BJ (cell line): Measurements from ENCODE around the gene FANCL. TPM values are rescaled to one million over a fixed set of nuclear protein-coding genes. Genes with fewer than 3 reads are reported as not detected.

Experiments used
- CTCF ChIA-PET: fragments of 350-600 bp; formaldehyde crosslinking; extraction: SDS; loops from one replicate; lab custom pipeline; 2021; ENCODE audit warnings: antibody characterized with exemption, inconsistent platforms; lab: Yijun Ruan, JAX
- POLR2A ChIA-PET: fragments of 300-600 bp; sonication (Branson Sonifier 250); formaldehyde crosslinking; extraction: SDS; loops from one replicate; lab custom pipeline; 2021; ENCODE audit warnings: antibody characterized with exemption; lab: Charles Lee
- DNase-seq: peaks from one replicate; pipeline ENCODE4 v3.0.0-alpha.2; 2011; ENCODE audit warnings: low read depth
- H3K27me3 ChIP-seq: 2 replicates; pipeline ENCODE4 v1.6.0; 2011; ENCODE audit warnings: low read length; ENCODE audit not compliant: control insufficient read depth, insufficient read depth
- H3K36me3 ChIP-seq: 2 replicates; pipeline ENCODE4 v1.5.1; 2011; ENCODE audit warnings: low read length; ENCODE audit not compliant: control insufficient read depth, insufficient read depth
- H3K4me3 ChIP-seq: 2 replicates; pipeline ENCODE4 v1.5.1; 2011; ENCODE audit warnings: low read depth, mild to moderate bottlenecking, control low read depth, low read length
- polyA plus RNA-seq: library from polyadenylated mRNA; depleted of rRNA; stranded (reverse); fragments of >200 nt; gene quantifications from 2 replicates; pipeline ENCODE4 v1.2.3, GENCODE V29; 2011
- TF ChIP-seq, protein P1 (sequence below): IDR thresholded peaks from 2 replicates; pipeline ENCODE4 v1.5.1; 2011; ENCODE audit warnings: low read depth, mild to moderate bottlenecking, control low read depth, inconsistent platforms, low read length, moderate library complexity; ENCODE audit not compliant: insufficient read depth

The FANCL gene
- polyA plus RNA-seq, 1 experiment = 6.4 TPM

DNA sequence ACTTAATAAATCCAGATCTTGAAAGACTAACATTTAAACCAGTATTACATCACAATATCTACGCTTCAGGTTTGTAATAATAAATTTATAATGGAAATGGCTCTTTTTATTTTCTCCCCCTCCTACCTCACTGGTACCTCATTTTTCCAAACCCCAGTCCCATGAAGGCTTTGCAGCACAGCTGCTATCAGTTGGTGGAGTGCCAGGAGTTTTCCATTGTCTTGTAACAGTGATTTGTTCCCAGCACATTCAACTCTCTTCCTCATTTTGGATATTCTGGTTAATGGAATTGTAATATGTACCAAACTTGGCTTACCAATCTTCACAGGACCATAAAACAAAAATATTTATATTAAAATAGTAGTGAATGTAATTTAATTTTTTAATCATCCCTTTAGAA is 103.3 kb downstream of the FANCL start:
- H3K4me3 ChIP-seq = no peak overlapping the region
- TF ChIP-seq, protein P1, sequence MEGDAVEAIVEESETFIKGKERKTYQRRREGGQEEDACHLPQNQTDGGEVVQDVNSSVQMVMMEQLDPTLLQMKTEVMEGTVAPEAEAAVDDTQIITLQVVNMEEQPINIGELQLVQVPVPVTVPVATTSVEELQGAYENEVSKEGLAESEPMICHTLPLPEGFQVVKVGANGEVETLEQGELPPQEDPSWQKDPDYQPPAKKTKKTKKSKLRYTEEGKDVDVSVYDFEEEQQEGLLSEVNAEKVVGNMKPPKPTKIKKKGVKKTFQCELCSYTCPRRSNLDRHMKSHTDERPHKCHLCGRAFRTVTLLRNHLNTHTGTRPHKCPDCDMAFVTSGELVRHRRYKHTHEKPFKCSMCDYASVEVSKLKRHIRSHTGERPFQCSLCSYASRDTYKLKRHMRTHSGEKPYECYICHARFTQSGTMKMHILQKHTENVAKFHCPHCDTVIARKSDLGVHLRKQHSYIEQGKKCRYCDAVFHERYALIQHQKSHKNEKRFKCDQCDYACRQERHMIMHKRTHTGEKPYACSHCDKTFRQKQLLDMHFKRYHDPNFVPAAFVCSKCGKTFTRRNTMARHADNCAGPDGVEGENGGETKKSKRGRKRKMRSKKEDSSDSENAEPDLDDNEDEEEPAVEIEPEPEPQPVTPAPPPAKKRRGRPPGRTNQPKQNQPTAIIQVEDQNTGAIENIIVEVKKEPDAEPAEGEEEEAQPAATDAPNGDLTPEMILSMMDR = no peak
- ChIA-PET CTCF (interaction anchor here (0.8 kb wide), 1 partner anchor 24 kb away, joined by 3 read pairs; no protein-coding TSS in a partner anchor), POLR2A (no interaction called here)
- no peaks in the 10 kb centered on the region for H3K27me3 ChIP-seq
- no peaks in the 10 kb centered on the region for H3K36me3 ChIP-seq
- DNase-seq = no peak

DNA sequence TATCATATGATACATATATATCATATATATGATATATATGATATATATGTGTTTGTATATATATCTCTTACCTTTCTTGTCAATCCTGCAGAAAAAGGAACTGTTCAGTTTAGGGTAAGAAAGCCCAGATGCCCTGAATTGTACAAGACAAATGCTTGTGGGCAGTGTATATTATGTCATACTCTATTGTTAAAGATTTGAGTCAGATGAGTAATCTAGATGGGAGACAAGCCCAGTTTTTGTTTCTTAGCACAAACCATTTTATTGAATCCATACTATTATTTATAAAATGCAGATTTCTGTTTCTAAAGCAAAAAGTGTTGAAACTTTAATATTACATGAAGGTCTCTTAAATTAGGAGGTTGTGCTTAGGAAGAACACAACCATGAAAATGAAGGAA is 103.9 kb downstream of the FANCL start:
- H3K36me3 ChIP-seq = no peaks in the 10 kb centered on the region
- H3K4me3 ChIP-seq = no peak overlapping the region
- H3K27me3 ChIP-seq = no peaks in the 10 kb centered on the region
- CTCF ChIA-PET = interaction anchor here (0.8 kb wide), 1 partner anchor 25 kb away, joined by 3 read pairs; no protein-coding TSS in a partner anchor
- POLR2A ChIA-PET = no interaction called here
- TF ChIP-seq, protein P1 = no peak
- no peak for DNase-seq

DNA sequence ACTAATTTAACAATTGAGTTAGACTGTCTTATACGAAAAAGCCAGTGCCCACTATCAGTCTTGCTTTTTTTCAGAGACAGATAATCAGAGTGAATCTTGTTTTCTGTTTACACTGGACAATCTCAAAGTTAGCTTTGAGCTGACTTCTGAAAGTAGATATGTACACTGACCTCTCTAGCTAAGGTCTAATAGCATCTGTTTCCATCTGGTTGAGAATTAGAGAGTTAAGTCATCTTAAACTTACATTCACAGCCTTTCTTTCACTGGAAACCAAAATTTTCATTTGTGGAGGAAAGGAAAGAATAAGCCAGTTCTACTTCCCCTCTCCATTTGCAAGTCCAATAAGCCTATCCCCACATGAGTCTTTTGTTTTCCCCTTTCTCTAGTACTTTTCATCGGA is 105.3 kb downstream of the FANCL start:
- Histone ChIP-seq H3K36me3 (no peaks in the 10 kb centered on the region), H3K27me3 (no peaks in the 10 kb centered on the region), H3K4me3 (no peak overlapping the region)
- TF ChIP-seq, protein P1 = no peak
- CTCF ChIA-PET = no interaction called here
- no peak for DNase-seq
- POLR2A ChIA-PET = no interaction called here

DNA sequence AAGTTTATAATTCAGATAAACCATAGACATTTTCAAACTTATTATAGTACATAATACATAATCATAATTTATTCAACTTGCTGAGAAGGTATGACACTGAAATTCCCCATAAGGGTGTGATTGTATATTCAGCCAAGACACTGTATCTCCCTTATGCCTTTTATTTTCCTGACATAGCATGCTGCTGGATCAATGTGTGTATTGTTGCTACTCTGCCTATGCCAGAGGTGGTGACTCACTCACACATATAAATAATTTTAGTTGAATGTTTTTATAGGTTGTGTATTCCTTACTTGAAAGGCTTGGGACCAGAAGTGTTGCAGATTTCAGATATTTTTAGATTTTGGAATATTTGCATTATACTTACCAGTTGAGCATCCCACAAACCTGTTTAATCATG is 107.7 kb downstream of the FANCL start:
- CTCF ChIA-PET = no interaction called here
- Histone ChIP-seq H3K36me3 (no peaks in the 10 kb centered on the region), H3K4me3 (no peak overlapping the region), H3K27me3 (no peaks in the 10 kb centered on the region)
- TF ChIP-seq, protein P1 = no peak
- DNase-seq = no peak
- POLR2A ChIA-PET = no interaction called here

DNA sequence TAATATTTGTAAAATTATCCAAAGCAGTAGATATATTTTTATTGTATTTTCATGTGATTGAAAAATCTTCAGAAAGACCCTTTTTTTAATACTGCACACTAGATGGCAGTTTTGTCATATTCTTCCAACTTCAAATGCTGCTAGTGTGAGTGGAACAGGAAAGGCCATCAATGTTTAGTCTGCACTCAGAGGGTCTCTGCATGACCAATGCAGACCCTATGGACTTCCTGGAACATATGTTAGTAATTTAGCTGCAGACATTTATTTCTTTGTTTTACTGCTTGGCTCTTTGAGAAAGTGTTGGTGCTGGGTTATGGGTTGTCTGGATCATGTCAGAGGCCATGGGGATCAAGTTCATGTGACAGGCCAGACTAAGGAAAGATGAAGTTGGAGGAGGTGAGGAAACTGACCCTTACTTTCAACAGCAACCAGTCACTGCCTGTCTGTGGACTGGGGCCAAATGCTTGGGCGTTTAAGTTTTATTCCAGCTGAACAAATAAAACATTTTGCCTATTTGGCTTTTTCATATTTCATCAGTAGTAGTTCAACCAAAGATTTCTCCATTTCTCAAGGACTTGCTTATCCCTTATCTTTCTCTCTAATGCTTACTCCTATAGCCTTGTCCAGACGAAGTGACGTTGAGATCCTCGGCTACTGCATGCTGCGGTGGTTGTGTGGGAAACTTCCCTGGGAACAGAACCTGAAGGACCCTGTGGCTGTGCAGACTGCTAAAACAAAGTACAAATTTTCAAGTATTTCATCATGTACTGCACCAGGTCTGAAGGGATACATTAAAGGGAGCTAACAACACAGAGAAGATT is 109.7 kb downstream of the FANCL start:
- no peak for DNase-seq
- POLR2A ChIA-PET = interaction anchor here (0.8 kb wide), 1 partner anchor 12 kb away, joined by 3 read pairs; no protein-coding TSS in a partner anchor
- Histone ChIP-seq H3K27me3 (no peaks in the 10 kb centered on the region), H3K4me3 (no peak overlapping the region), H3K36me3 (no peaks in the 10 kb centered on the region)
- TF ChIP-seq, protein P1 = peak; percentile 37
- CTCF ChIA-PET = interaction anchor here (1.7 kb wide), 1 partner anchor 316 kb away, joined by 7 read pairs; no protein-coding TSS in a partner anchor
